ENCODE results near the gene TRPM1.

Gene TRPM1

GRCh38 chr15:30956216-30957124 is 145.1 kb downstream of the TRPM1 start:
- H3K27ac Mint-ChIP-seq (ENCODE audit: low read depth) = no peak overlapping the region
- ATAC-seq (replicated peaks; ENCODE audit: extremely low read depth, poor library complexity, severe bottlenecking) (no peak), DNase-seq (ENCODE audit: low spot score in 2 of 2) (no peak)
- peaks cover 62% of the 10 kb centered on the region for H3K36me3 Mint-ChIP-seq (ENCODE audit: insufficient read depth)
- no peaks in the 10 kb centered on the region for H3K27me3 Mint-ChIP-seq
- H3K4me3 Mint-ChIP-seq = no peak overlapping the region
- H3K4me1 Mint-ChIP-seq = peaks cover 9% of the 10 kb centered on the region
- H3K9me3 Mint-ChIP-seq = no peaks in the 10 kb centered on the region

- DNase-seq (ENCODE audit: low spot score in 2 of 2) (no peak), ATAC-seq (replicated peaks; ENCODE audit: extremely low read depth, poor library complexity, severe bottlenecking) (no peak)
- Mint-ChIP-seq H3K4me1 (peaks cover 9% of the 10 kb centered on the region), H3K4me3 (no peak overlapping the region), H3K9me3 (no peaks in the 10 kb centered on the region), H3K36me3 (ENCODE audit: insufficient read depth) (peaks cover 59% of the 10 kb centered on the region), H3K27me3 (no peaks in the 10 kb centered on the region), H3K27ac (ENCODE audit: low read depth) (no peak overlapping the region)
Observed at GRCh38 chr15:30954674-30955073, 146.9 kb downstream of the TRPM1 start.

GRCh38 chr15:30953731-30954378 is 147.7 kb downstream of the TRPM1 start:
- peaks cover 60% of the 10 kb centered on the region for H3K36me3 Mint-ChIP-seq (ENCODE audit: insufficient read depth)
- H3K27ac Mint-ChIP-seq (ENCODE audit: low read depth) = no peak overlapping the region

GRCh38 chr15:30953183-30953582 is 148.3 kb downstream of the TRPM1 start:
- no peaks in the 10 kb centered on the region for H3K27me3 Mint-ChIP-seq
- no peak for ATAC-seq (replicated peaks; ENCODE audit: extremely low read depth, poor library complexity, severe bottlenecking)
- no peak overlapping the region for H3K4me3 Mint-ChIP-seq
- DNase-seq (ENCODE audit: low spot score in 2 of 2) = no peak
- H3K4me1 Mint-ChIP-seq = peaks cover 8% of the 10 kb centered on the region
- H3K9me3 Mint-ChIP-seq = no peaks in the 10 kb centered on the region
- no peak overlapping the region for H3K27ac Mint-ChIP-seq (ENCODE audit: low read depth)
- H3K36me3 Mint-ChIP-seq (ENCODE audit: insufficient read depth) = peaks cover 61% of the 10 kb centered on the region

More at GRCh38 chr15:30953731-30954378, 147.7 kb downstream of the TRPM1 start:
- Mint-ChIP-seq H3K9me3 (no peaks in the 10 kb centered on the region), H3K4me3 (no peak overlapping the region), H3K4me1 (peaks cover 9% of the 10 kb centered on the region), H3K27me3 (no peaks in the 10 kb centered on the region)
- DNase-seq (ENCODE audit: low spot score in 2 of 2) = no peak
- ATAC-seq (replicated peaks; ENCODE audit: extremely low read depth, poor library complexity, severe bottlenecking) = no peak

Data from central memory CD8-positive, alpha-beta T cell (primary cell).